GM20000 (cell line): Measurements from ENCODE around the gene NECAP2.
"Not testable (repeated sequence)": the region's sequence is repeated elsewhere in the genome, so short reads cannot be mapped to it uniquely, and the experiment has no call there.

Source experiments
- DNase-seq: peaks from one replicate; pipeline ENCODE4 v3.0.0; 2012; ENCODE audit warnings: low spot score
- TF ChIP-seq, protein P1 (sequence below): IDR thresholded peaks from 2 replicates; pipeline ENCODE4 v1.5.1; 2012; ENCODE audit warnings: mild to moderate bottlenecking, control low read depth; ENCODE audit errors: extremely low read depth, missing control alignments

The NECAP2 gene

DNA sequence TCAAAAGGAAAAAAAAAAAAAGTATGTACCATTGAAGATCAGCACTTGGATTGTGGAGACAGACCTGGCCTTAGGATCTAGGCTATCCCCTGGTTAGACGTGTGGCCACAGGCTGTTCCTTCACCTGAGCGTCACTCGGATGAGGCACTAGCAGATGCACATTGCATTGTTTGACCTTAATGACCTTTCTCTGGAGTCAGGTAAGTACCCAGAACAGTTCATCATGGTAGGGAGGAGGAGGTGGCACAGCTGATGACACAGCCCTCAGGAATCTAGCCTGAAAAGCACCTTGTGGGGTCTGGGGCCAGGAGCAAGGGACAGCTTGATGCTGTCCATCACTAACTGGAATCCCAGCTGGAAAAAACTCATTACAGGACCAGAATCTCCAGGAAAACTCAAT lies 21.2 kb downstream of the NECAP2 start:
- TF ChIP-seq, protein P1, sequence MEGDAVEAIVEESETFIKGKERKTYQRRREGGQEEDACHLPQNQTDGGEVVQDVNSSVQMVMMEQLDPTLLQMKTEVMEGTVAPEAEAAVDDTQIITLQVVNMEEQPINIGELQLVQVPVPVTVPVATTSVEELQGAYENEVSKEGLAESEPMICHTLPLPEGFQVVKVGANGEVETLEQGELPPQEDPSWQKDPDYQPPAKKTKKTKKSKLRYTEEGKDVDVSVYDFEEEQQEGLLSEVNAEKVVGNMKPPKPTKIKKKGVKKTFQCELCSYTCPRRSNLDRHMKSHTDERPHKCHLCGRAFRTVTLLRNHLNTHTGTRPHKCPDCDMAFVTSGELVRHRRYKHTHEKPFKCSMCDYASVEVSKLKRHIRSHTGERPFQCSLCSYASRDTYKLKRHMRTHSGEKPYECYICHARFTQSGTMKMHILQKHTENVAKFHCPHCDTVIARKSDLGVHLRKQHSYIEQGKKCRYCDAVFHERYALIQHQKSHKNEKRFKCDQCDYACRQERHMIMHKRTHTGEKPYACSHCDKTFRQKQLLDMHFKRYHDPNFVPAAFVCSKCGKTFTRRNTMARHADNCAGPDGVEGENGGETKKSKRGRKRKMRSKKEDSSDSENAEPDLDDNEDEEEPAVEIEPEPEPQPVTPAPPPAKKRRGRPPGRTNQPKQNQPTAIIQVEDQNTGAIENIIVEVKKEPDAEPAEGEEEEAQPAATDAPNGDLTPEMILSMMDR, result no peak
- no peak for DNase-seq

DNA sequence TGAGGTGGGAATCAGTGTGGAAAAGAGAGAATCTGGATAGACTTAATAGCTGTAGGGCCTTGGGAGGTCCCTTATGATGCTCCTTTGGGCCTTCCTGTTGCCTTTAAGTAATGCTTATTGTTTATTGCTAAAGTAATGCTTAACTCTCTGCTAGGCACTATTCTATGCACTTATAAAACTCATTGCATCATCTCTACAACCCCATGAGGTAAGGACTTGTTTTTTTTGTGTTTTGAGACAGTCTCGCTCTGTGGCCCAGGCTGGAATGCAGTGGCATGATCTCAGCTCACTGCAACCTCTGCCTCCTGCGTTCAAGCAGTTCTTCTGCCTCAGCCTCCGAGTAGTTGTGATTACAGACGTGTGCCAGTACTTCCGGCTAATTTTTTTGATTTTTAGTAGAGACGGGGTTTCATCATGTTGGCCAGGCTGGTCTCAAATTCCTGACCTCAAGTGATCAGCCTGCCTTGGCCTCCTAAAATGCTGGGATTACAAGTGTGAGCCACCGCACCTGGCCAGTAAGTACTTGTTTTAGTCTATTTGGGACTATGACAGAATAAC lies 22.3 kb downstream of the NECAP2 start:
- TF ChIP-seq, protein P1, result no peak
- no peak for DNase-seq

DNA sequence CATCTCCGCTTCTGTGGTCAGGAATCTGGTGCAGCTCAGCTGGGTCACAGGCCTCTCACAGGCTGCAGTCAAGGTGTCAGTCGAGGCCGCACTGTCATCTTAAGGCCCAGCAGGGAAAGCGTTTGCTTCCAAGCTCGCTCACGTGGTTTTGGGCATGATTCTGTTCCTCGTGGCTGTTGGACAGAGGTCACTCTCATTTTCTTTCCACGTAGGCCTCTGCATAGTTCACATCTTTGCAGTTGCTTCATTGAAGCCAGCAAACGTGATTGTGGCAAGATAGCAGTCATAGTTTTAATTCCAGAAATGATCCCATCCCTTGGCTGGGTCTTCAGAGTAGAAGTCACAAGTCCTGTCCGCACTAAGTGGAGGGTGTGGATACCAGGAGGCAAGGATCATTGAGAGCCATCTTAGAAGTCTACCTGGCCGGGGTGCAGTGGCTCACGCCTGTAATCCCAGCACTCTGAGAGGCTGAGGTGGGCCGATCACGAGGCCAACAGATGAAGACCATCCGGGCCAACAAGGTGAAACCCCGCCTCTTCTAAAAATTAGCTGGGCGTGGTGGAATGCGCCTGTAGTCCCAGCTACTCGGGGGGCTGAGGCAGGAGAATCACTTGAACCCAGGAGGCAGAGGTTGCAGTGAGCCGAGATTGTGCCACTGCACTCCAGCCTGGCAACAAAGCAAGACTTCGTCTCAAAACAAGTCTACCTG lies 24.5 kb downstream of the NECAP2 start:
- TF ChIP-seq, protein P1, result no peak
- no peak for DNase-seq

DNA sequence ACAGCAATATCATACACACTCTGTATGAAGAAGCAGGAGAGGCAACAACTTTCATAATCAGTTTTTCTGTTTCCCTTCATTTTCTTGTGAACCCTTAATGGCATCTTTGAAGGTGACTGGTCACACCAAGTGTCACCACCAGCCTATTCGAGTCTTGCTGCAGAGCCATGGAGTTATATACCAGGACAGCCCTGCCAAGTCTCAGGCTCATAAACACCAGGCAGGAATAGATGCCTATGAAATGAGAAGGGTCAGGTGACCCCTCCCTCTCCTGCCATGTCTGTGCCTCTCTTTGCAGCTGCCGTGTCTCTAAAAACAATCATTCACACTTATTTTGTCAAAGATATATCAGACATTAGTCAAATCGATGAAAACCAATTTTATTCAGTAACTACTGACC lies 28.0 kb downstream of the NECAP2 start:
- DNase-seq, result no peak
- TF ChIP-seq, protein P1, result no peak

DNA sequence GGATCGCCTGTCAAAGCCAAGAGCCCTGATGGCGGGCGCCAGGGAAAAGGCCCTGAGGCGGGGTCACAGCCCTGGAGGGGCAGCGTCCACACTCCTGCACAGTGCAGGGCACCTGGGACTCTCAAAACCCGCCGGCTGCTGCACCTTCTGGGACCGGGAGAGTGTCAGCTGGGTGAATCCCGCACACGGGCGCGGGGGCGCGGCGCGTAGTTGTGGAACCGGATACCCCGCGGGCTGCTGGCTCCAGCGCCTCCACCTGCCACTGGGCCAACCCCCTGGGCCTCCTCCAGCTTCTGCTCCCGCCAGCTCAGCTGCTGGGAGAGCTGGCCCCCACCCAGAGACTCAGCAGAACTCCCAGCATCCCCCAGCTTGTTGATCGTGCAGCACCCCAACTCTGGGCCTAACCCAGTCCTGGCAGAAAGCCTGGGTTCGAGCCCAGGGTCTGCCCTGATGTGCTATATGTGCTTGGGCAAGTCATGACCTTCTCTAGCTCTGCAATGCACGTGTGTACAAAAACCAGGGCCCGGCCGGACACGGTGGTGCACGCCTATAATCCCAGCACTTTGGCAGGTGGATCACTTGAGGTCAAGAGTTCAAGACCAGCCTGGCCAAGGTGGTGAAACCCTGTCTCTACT lies 33.8 kb downstream of the NECAP2 start:
- TF ChIP-seq, protein P1, result no peak
- no peak for DNase-seq

DNA sequence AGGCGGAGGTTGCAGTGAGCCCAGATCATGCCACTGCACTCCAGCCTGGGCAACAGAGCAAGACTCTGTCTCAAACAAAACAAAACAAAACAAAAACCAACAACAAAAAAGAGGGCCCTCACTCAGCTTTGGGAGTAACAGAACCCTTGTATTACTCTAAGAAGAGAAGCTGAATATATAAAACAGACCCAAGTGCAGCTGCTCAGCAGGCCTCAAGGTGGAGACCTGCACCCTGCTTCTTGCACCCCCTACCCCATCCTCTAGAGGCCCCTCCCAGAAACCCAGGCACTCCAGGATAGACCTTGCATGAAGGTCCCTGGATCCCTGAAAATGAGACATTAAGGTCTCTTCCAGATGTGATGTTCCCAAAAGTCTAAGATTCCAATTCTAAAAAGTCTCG lies 34.4 kb downstream of the NECAP2 start:
- DNase-seq, result not testable (repeated sequence)

DNA sequence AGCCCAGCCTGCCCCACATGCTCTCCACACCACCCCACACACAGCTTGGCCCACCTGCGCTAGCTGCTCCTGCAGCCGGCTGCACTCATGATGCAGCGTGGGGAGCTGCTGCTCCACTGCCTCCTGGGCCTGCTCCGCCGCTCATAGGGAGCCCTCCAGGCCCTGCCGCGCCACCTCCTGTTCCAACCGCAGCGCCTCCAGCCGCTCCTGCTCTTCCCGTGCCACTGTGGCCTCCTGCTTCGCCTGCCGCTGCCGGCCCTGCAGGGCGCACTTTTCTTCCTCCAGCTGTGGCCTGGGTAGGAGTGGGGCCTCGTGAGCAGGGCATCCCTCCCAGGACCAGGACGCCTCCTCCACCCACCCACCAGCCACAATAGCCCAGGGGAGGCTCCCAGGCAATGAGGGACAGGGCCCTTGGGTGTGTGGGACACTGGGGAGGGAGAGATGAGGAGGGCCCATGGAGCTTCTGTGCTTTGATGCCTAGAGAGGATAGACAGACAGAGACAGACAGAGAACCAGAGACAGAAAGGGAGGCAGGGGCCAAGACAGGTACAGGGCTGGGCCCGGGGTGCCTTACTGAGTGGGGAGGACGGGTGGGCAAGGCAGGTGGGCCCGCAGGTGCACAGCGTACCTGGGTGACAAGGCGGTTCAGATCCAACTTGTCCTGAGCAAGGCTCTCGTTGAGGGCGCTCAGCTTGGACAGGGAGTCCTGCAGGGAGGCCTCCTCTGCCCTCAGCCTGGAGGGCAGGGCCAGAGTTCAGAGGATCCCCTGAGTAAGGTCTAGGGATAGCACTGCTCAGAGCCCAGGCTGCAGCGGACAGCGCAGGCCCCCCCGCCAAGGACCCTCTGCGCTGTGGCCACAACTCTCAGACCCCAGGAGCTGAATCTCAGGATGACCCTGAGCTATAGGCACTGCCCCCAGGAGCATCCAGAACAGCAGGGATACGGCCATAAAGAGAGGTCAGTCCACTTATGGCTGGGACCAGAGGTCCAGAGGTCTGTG lies 35.5 kb downstream of the NECAP2 start:
- not testable (repeated sequence) for DNase-seq

DNA sequence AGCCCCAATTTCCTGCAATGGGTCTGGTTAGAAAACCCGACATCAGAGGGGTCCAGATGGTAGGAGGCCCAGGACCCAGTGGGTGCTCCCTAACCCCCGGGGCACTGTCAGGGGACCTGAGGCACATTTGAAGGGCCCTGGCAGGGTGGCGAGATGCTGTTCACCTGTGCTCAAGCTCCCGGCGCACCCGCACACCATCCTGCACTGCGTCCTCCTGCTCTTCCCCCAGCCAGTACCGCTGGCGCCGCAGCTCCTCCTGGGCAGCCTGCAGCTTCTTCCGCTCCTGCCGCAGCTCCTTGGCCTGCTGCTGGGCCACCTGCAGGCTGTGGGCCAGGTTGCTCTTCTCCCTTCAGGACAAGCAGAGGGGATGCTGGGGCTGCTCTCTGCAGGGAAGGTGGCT lies 37.6 kb downstream of the NECAP2 start:
- no peak for DNase-seq
- TF ChIP-seq, protein P1, result no peak

DNA sequence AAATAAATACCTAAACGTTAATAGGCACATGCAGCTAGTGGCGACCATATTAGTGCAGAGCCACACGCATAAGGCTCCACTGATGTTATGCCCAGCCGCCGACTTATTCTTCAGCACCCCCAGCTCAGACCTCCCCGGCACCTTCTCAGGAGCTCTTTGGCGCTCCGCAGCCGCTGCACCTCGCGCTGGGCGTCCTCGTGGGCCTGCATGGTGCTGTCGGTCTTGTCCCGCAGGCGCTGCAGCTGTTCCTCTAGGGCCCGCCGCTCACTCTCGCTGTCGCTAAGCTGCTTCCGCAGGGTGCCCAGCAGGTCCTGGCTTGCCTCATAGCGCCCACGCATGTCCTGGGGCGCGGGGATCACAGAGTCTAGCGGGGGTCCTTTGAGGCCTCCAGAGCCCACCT lies 42.6 kb downstream of the NECAP2 start:
- not testable (repeated sequence) for DNase-seq

DNA sequence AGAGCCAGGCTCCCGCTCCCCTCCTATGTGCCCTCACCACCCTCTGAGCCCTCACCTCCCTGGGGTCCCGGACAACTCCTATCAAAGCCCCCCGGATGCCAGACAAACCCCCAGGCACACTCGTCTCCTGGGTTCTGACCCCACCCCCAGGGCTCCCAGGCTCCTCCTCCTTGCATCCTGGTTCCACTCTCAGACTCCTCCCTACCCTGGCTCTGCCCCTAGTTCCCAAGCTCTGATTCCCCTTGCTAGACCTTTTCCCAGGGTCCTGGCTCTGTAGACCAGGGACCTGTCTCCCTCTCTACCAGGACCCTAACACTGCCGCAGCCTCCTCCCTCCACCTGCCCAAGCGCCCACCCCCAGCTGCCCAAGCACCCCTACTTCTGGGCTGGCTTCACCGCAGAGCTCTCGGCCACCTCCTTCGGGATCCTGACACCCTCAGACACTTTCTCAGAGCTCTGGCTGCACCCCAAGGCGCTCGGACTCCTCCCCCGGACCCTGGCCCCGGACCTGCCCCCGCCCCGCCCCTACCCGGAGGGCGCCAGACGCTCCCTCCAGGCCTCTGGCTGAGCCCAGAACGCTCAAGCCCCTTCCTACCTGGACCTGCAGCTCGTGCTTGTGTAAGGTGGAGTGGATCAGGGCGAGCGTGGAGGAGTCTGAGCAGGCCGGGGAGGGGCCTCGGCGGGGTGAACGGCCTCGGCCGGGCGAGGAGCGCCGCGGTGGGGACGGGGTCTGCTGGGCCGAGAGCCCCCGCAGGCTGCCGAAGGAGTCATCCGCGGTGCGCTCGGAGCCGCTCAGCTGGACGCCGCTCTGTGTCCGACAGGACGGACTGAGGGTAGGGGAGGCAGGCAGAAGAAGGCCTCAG lies 43.3 kb downstream of the NECAP2 start:
- not testable (repeated sequence) for DNase-seq
